SH-SY5Y (cell line): ENCODE results near the gene PCIF1.

Experiments
- GATA2 ChIP-seq: IDR thresholded peaks from 2 replicates; pipeline ENCODE4 v1.6.1; 2011; ENCODE audit warnings: mild to moderate bottlenecking, low read depth, low read length
- GATA3 ChIP-seq: IDR thresholded peaks from 2 replicates; pipeline ENCODE4 v1.6.1; 2011; ENCODE audit warnings: low read depth, mild to moderate bottlenecking, low read length, moderate library complexity

DNA sequence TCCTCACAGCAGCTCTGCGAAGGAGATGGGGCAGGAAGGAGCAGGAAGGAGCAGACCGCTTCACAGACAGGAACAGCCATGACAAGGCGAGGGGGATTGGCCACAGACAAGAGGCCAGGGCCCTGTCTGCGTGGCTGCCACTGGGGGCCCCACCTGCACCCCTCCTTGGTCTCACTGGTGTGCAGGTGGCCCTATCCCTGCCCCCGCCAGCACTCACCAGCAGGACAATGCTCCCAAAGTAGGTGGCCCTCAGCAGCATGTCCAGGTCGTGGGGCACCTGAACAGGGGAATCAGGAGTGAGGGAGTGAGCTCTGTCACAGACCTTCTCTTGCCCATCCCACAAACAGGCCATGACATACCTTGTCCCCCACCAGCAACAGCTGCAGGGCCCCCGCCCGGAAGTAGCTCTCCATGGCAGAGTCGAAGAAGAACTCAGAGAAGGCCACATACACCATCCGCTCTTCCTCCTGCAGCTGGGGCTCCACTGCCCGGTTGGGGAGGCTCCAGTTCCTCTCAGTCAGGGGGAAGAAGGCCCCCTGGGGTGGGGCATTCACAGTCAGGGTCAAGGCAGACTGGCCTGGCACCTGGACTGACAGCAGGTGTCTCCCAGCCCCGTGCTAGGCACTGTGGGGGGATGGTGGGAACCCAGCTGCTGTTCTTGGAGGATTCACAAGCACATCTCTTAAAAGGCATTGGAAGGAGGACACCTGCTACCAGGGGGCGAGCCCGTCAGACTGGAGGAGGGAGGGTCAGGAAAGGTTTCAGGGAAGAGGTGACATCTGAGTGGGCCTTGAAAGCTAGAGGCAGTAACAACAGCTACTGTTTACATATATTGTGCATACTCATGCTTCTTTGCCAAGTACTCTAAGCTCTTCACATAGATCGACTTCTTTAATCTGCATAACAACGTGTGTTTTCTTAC is 29.6 kb upstream of the PCIF1 start:
- TF ChIP-seq GATA3 (no peak), GATA2 (no peak)
